ENCODE results near the gene ALDH1A3.

The ALDH1A3 gene

DNA sequence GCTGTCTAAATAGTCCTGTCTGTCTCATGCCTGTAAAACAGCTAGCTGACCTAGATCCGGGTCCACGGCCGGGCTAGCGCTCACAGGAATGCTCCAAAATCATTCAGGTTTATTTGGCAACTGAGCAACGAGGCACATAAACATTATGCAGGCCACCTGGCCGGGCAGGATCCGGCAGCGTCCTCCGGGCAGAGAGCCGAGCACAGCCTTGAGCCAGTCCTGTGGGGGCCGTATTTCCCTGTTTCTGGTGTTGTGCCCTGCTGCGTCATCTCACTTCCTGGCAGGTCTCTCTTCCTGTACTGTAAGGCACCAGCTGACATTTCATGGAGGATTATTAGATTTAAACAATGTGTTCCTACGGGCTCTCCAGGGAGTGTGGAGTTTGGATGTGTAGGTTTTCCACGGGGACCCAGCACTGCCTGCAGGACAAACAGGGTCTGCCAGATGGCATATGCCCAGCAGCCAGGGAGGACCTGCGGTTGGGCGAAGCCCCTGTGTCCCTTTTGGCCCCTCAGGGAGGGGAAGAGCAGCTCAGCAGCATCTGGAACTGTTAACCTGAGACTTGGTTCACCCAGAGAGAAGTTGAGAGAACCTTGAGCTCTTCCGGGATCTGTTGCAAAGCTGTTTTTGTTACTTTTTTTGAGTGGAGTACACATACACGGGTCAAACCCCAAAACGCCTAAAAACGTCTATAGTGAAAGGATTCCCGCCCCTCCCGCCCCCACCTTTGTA is 23.0 kb downstream of the ALDH1A3 start:
- no peak for DNase-seq

DNA sequence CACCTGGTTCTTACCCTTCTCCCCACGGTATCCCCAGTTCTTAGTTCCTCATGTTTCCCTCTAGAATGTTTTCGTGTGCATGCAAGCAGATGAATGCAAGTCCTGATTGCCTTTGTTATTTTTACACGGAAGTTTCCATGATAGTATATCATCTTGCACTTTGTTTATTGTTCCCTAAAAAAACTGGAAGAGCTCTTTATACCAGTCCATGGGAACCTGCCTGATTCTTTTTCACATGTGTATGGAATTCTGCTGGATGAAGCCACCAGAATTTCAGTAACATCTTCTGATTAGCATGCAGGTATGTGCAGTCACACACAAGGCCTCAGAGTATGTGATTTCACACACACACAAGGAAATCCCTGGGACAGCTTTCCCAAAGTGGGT is 23.5 kb downstream of the ALDH1A3 start:
- DNase-seq = no peak

DNA sequence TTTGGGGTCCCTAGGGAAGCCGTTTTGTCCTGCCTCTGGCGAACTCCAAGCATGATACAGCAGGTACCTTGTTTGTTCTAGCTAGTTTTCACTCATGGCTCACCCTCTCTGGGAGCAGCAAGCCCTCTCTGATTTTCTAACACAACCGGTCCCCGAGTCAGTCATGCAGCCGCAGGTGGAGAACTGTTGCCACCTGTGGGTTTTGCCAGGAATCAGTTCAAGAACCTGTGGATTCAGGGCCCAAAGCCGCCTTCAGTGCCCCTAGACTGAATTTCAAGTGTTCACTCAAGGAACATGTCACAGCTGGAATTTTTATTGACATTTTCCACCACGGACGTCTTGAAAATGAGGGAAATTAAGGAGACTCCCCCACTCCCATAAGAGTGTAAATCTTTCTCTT is 26.2 kb downstream of the ALDH1A3 start:
- no peak for DNase-seq

DNA sequence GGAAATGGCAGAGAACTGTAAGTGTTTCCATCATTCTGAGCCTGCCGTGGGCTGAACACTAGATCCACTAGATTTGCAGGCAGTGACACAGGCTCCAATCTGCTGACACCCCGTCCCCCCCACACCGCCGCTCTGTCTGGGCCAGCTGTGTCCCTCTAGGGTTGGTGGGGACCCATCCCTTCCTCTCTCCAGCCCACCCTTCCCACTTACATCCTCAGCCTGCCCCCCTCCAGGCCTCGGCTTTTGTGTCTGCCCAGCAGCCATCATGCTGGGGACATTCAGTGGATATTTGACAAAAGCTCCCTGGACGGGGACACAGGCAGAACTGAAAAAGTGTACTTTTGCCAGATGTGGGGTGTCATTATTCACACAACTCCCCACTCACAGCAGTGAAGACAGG is 28.8 kb downstream of the ALDH1A3 start:
- DNase-seq = no peak

DNA sequence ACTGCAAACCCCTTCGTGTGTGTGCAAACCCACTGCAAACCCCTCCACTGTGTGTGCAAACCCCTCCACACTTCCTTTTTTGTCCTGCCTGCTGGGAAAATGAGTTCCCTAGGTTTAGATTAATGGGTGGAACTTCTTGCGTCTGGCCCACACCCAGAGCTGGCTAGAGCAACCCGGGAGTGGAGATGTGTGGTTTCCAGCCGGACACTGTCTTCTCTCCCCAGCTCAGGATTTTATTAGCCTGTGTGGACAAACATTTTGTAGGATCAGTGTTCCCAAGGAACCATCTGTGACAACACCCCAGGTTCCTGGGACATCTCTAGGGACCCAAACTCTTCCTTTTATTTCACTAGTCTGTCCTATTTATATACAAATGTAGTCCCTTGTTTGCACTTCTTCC is 29.9 kb downstream of the ALDH1A3 start:
- no peak for DNase-seq

DNA sequence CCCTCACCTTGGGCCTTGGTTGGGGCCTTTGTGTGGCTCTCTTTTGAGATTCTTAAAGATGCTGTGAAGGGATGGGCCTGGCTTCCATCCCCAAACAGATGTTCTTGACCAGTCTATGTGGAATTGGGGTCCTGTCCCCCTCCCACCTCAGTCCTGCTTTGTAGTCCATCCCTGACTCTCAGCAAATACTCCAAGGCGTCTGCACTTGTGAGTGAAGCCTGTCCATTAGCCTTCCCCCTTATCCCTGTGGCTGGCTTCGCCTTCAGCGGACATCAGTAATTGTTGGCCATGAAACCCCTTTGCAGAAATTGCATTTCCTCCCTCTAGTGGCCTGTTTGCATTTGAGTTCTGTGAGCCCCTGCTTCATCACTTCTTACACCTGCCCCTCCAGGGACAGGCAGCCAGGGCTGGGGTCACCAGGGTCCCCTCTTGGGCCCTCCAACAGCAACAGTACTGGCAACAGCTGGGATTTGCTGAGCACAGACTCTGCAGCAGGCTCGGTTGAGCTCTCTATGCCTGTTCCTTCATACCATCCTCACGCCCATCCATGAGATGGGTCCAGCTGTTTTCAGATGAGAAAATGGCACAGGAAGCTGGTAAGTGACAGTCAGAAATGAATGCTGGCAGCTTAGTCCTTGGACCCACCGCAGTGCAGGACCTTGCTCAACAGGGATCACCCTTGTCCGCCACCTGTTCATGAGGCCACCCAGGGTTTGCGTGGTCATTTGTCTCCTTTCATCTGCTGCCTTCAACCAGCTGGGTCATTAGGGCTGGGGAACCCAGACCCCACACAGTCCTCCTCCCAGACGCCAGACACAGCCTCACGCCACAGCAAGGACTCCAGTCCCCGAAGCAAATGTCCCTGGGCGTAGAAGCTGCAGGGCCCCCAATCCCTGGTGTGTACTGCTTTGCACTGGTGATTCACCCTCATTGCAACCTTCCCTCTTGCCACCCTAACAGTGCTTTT is 30.6 kb downstream of the ALDH1A3 start:
- no peak for DNase-seq

DNA sequence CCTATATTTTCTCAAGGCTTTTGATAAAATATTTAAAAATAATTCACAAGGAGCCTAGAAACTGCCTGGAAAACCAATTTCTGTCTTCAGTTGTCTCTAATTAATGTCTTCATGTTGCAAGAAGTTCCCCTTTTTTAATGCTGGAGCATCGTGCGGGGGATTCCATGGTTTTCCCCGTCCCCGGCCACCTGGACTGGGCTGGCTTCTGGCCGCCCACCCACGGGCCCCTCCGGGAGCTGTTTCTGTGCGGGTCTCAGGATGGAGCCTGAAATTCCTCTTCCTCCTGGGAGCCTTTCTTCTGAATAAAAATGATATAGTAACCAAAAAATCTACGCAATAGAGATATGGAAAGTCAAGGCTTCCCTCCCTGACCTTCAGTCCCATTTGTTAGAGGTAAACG is 31.5 kb downstream of the ALDH1A3 start:
- DNase-seq = no peak

DNA sequence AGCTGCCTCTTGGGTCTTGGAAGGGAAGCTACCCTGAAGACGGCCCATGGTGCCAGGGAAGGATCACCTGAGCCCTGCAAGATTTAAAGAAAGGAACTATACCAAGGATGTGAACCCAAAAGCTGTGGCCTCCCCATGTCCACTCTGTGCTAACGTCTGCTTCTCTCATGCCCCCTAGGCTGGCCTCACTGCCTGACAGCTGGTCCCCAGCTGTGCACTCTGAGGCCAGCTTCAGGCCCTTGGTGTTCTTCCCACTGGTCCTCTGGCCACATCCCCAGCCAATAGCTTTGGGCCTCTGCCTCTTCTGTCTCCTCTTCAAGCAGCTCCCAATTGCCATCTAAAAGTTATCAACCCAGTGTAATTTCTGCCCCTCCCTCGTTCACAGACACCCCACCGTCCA is 34.3 kb downstream of the ALDH1A3 start:
- no peak for DNase-seq

DNA sequence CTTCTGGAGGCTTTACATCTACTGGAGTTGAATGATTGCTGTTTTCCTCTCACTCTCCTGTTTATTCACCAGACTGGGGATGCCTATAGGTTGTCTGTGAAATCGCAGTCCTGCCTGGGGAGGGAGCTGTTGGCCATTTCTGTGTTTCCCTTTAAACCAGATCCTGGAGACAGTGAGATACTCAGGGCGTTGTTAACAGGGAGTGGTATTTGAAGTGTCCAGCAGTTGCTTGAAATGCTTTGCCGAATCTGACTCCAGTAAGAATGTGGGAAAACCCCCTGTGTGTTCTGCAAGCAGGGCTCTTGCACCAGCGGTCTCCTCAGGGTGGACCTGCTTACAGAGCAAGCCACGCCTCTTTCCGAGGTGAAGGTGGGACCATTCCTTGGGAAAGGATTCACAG is 35.2 kb downstream of the ALDH1A3 start:
- no peak for DNase-seq

DNA sequence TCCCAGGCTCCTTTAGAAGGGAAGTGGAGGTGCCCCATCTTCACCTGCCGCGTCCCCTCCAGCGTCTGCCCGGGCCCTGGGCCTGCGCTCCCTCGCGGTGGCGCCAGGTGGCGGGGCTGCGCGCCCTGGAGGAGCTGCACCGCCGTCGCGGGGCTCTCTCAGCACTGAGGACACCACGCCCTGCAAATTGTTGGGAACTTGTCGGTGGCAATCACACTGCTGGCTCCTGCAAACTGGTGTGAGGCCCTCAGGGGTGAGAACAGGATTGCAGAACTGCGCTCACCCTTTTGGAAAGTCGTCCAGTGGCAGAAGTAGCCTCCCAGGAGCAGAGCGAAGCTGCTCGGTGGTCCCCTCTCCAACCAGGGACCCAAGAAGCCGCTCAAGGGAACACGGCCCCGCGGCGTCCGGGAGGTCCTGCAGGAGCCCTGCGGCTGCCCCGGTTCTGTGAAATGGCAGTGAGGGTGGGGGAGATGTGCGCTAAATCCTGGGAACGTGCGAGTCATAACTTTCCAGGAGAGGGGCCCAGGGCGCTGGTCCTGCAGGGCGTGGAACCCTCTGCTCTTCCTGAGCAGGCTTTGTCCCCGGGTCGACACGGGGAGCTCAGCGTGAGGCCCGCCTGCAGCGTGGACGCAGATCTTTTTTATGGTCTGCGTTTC is 38.5 kb downstream of the ALDH1A3 start:
- peak; percentile 59 for DNase-seq

DNA sequence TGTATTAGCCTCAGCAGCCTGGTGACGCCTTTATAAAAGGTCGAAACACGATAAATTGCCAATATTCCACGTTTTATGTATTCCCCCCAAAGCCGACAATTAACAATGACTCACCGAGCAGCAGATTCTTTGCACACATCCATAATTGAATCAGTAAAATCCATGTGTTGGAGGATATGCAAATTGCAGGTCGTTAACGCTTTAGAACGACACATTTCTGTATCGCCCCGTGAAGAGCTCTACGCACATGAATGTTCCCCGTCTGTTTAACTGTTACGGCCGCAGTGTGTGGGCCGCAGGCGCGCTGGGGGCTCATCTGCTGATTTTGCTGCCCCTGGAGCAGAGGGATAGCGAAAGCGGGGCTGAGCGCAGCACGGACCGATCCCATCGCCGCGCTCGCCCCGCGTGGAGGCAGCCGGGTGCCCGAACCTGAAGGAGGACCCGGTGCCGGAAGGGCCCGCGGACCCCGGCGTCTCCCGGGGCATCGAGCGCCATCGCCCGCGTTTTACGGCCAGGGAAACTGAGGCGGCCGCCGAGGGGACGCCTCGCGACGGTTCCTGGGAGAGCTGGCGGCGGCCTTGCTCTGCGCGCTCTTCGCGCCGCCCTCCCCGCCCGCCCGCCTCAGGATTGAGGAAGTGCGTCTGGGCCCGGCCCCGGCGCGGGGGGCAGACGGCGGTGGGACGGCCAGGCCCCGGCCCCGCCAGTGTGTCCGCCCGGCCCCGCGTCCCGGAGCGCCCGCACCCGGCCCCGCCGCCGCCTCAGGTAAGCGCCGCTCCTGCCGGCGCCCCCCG is 39.3 kb downstream of the ALDH1A3 start, which contains the start of gene LRRK1:
LRRK1 (plus strand) TSS at position 668 of the 791 bp plus-strand sequence. CDS start 5,276 bp downstream, outside the sequence.
- peak; percentile 22 for DNase-seq

DNA sequence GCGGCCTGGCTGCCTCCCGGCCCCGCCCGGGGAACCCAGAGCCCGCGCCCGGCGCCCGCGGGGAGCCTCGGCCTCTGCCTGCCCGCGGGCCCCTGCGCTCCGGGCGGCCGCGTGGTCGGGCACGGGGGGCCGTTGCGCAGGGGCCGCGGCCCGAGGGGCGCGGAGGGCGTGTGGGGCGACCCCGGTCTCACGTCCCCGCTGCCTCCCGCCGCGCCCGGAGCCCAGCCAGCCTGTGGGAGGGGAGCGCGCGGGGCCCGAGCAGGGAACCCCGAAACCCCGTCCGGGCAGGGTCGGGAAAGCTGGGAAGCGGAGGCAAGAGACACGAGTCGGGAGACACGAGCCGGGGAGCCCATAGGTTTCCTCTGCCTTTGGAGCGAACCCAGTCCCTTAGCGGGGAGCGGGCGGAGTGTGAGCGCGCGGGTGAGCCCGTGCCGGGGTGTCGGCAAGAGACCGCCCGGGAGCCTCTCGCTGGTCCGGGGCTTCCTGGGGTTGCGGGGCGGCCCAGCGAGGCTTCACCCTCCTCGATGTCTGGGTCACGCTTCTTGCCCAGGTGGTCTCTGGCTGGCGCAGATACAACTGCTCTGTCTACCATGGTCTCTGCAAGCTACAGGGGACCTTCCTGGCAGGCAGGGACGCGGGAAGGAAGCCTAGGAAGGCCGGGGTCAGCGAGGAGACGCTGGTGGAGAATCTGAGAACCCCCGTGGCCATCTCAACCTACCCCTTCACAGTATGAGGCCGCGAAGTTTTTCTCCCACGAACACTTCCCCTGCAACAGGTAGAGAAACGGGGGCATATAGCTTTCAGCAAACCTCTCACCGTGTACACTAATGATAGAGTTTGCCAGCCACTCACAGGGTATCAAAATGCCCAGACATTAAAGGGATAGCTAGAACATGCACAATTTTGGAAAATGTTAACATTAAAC is 40.1 kb downstream of the ALDH1A3 start:
- no peak for DNase-seq

DNA sequence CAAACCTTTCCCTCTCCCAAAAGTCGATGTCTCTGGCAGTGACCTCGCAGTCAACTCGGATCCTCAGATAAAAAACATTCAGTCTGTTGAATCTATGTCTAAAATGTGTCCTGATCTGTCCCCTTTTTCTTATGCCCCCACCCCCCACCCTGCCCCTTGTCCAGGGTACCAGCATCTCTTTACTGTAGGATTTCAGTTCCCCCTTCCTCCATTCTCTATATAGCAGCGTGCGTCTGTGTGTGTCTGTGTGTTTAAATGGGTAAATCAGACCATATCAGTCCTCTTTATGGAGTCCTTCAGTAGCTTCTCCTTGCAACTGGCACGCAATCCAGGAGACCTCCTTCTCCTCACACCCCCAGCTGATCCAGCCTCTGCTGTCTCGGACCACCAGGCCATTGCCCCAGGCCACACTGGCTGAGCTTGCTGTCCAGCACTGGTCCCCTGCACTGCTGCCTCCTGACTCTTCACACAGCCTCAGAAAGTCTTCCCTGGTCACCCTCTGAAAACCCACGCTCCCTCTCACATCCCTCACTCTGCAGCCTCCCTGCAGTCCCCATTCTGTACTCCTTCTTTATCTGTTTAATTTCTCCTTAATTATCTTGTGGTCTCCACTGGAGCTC is 41.0 kb downstream of the ALDH1A3 start:
- DNase-seq = no peak

DNA sequence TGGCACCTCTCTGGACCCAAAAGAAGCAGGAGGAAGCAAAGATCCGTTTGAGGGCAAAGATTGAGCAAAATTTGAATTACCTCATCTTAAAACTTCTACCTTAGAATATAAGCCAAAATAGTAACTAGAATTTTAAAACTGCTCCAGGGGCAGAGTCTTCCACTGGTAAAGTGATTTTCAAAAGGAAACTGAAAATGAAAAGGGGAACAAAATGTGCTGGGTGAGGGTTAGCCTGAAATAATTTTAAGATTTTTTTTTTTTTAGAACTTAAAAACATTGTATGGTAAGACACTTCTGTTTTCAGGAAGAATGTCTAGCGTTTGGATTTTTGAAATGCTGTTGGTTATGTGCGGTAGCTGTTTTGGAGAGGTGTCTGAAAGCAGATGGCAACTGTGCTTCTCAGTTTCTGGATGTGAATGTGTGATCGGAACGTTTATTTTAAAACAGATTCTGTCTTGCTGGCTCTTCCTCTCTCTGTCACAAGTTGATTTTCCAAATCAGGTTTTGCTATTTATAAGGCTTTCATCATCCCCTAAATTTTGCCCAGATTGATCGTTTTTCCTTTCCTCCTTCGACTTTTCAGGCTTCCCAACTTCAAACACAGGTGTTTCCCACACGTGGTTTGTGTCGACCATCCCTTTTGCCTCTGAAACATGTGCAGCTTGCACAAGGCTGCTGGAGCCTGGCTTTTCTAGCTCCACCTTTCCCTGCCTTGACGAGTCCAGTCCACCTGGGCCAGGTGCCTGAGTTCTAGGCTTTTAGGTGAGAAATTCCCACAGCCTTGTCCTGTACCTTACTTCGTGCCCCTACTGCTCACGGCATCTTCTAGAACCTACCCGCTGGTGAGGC is 42.8 kb downstream of the ALDH1A3 start:
- DNase-seq = no peak

DNA sequence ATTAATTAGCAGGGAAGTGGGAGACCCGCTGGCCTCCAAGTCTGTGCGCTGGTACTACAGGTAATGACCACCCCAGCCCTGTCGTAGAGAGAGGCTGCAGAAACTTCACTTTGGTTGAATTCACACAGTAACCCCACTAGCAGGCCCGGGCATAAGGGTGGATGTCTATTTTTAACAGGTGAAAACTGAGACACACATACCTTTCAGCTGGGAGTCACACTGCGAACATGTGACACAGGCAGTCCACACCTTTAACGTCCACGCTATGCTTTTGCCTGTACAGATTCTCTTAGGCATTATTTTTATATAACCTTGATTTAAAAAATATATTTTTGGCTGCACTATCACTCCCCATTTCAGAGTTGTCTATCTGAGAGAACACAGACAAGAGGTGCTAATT is 43.4 kb downstream of the ALDH1A3 start:
- DNase-seq = no peak

DNA sequence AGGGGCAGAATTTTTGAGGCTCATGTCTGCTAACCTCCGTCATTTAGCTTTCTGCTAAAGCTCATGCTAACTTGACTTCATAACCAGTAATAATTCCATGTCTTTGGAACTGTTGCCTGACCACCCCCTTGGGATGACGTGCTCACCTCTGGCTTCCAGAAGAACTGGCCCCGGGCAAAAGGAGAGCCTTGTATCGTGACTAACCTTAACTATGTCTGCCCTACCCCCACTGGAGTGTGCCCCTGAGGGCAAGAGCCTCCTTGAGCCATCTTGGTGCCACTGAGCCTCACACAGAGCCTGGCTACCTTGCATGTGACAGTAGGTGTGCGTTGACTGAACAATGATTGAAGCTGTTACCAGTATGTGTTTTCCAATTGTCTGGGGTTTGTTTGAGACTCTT is 44.3 kb downstream of the ALDH1A3 start:
- DNase-seq = no peak

DNA sequence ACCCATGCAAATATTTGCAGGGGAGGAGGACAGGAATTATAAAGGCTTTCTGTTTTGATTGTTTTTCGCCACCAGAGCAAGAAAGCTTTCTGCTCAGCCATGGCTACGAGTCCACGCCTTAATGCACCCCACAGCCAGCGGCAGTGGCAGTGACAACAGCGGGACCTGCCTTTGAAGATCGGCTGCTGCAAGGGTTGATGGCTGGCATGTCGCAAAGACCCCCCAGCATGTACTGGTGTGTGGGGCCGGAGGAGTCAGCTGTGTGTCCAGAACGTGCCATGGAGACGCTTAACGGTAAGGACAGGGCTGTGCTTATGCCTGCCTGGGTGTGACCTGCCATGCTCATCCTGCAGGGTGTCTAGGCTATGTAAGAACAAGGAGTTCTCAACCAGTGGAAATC is 44.8 kb downstream of the ALDH1A3 start:
- DNase-seq = no peak

DNA sequence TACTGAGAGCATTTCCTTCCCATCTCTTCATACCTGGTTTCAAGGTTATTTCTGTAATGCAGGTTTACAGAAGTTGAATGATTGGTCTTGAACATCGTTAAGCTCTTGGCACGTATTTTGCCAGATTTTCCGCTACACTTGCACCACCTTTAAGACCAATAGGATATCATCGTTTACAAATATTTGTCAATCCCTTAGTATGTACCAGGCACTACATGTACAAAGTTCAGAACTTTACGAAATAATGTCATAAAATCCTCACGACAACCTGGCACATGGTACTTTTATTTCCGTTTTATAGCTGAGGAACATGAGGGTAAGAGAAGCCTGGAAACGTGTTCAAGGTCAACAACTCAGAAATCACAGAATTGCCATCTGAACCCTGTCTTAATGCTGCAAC is 45.8 kb downstream of the ALDH1A3 start:
- DNase-seq = no peak

DNA sequence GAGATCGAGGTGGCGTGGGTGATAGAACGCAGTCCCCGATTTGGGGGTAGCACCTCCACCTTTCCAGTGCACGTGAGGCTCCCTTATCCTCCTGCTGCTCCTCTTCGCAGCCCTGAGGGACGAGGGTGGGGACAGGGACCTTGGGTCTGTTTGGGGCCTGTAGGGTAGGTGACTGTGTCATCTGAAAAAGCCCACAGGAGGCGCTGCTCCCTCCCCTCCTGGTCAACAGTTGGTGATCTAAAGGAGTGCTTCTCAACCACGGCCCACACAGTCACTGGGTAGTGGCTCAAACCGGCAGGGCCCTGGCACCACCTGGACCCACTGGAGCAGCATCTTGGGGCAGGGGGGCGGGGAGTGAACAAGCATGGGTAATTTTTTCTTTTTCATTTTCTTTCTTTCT is 46.6 kb downstream of the ALDH1A3 start:
- no peak for DNase-seq
